ES-I3 (cell line): ENCODE measurements around the gene PCDHGC3.

Experiments
- H3K36me3 ChIP-seq: 2 replicates; pipeline ENCODE4 v1.6.1; 2013; ENCODE audit warnings: mild to moderate bottlenecking, low read length, control low read depth, moderate library complexity; ENCODE audit not compliant: insufficient read depth
- H3K4me1 ChIP-seq: 2 replicates; pipeline ENCODE4 v1.6.1; 2013; ENCODE audit warnings: mild to moderate bottlenecking, control low read depth, low read length; ENCODE audit not compliant: insufficient read depth
- H3K9ac ChIP-seq: 2 replicates; pipeline ENCODE4 v1.6.1; 2013; ENCODE audit warnings: low read depth, mild to moderate bottlenecking, low read length, moderate library complexity
- H3K9me3 ChIP-seq: 2 replicates; pipeline ENCODE4 v1.6.1; 2013; ENCODE audit warnings: mild to moderate bottlenecking, low read length, moderate library complexity; ENCODE audit not compliant: control insufficient read depth, insufficient read depth

PCDHGC3 gene

GRCh38 chr5:141517880-141518617 is 42.3 kb downstream of the PCDHGC3 start:
- H3K36me3 ChIP-seq = peaks cover 5% of the 10 kb centered on the region; the same call in 1 of the 2 replicates
- no peak overlapping the region for H3K9ac ChIP-seq
- no peaks in the 10 kb centered on the region for H3K9me3 ChIP-seq
- H3K4me1 ChIP-seq = peaks cover 25% of the 10 kb centered on the region

GRCh38 chr5:141518618-141519015 is 42.9 kb downstream of the PCDHGC3 start:
- H3K9ac ChIP-seq = no peak overlapping the region
- peaks cover 8% of the 10 kb centered on the region; the same call in 1 of the 2 replicates for H3K36me3 ChIP-seq
- H3K9me3 ChIP-seq = no peaks in the 10 kb centered on the region
- peaks cover 25% of the 10 kb centered on the region for H3K4me1 ChIP-seq

- H3K36me3 ChIP-seq = peaks cover 12% of the 10 kb centered on the region; the same call in 1 of the 2 replicates
- peaks cover 25% of the 10 kb centered on the region for H3K4me1 ChIP-seq
- H3K9ac ChIP-seq = no peak overlapping the region
- no peaks in the 10 kb centered on the region for H3K9me3 ChIP-seq
Measured at GRCh38 chr5:141519605-141520565, 44.1 kb downstream of the PCDHGC3 start.

- peaks cover 24% of the 10 kb centered on the region; the same call in 1 of the 2 replicates for H3K4me1 ChIP-seq
- H3K9me3 ChIP-seq = no peaks in the 10 kb centered on the region
- H3K9ac ChIP-seq = no peak overlapping the region
- peaks cover 14% of the 10 kb centered on the region; the same call in 1 of the 2 replicates for H3K36me3 ChIP-seq
Measured at GRCh38 chr5:141521244-141521781, 45.5 kb downstream of the PCDHGC3 start.

- Histone ChIP-seq H3K9me3 (no peaks in the 10 kb centered on the region), H3K9ac (no peak overlapping the region), H3K36me3 (peaks cover 16% of the 10 kb centered on the region), H3K4me1 (peaks cover 24% of the 10 kb centered on the region; the same call in 1 of the 2 replicates)
Measured at GRCh38 chr5:141522301-141522700, 46.5 kb downstream of the PCDHGC3 start.

GRCh38 chr5:141523991-141524390 is 48.2 kb downstream of the PCDHGC3 start:
- no peak overlapping the region for H3K9ac ChIP-seq

GRCh38 chr5:141524604-141525597 is 49.1 kb downstream of the PCDHGC3 start:
- peaks cover 22% of the 10 kb centered on the region for H3K36me3 ChIP-seq
- peaks cover 24% of the 10 kb centered on the region; the same call in 1 of the 2 replicates for H3K4me1 ChIP-seq

More at GRCh38 chr5:141523991-141524390, 48.2 kb downstream of the PCDHGC3 start:
- Histone ChIP-seq H3K4me1 (peaks cover 24% of the 10 kb centered on the region; the same call in 1 of the 2 replicates), H3K9me3 (no peaks in the 10 kb centered on the region), H3K36me3 (peaks cover 22% of the 10 kb centered on the region)

GRCh38 chr5:141525653-141526052 is 49.9 kb downstream of the PCDHGC3 start:
- Histone ChIP-seq H3K36me3 (peaks cover 22% of the 10 kb centered on the region), H3K9ac (no peak overlapping the region), H3K9me3 (no peaks in the 10 kb centered on the region), H3K4me1 (peaks cover 24% of the 10 kb centered on the region; the same call in 1 of the 2 replicates)

More at GRCh38 chr5:141524604-141525597, 49.1 kb downstream of the PCDHGC3 start:
- no peaks in the 10 kb centered on the region for H3K9me3 ChIP-seq
- no peak overlapping the region for H3K9ac ChIP-seq

GRCh38 chr5:141527426-141527825 is 51.7 kb downstream of the PCDHGC3 start:
- no peak overlapping the region for H3K9ac ChIP-seq
- no peaks in the 10 kb centered on the region for H3K9me3 ChIP-seq
- peaks cover 18% of the 10 kb centered on the region; the same call in 1 of the 2 replicates for H3K4me1 ChIP-seq
- H3K36me3 ChIP-seq = peaks cover 22% of the 10 kb centered on the region
